GM23338 (cell line): ENCODE results near the gene MOCS3. TPM values are rescaled to one million over a fixed set of nuclear protein-coding genes. Genes with fewer than 3 reads are reported as not detected.

Experiments
- ATAC-seq: fragments of 200-7000 bp; cut with Tn5 transposase; 3 replicates; pipeline ENCODE4 v1.9.1; 2020
- DNase-seq: peaks from one replicate; pipeline ENCODE4 v3.0.0-alpha.2; 2015; ENCODE audit warnings: low spot score
- H2AFZ ChIP-seq: fragments of 200-600 bp; sonication (generic); 2 replicates; pipeline ENCODE4 v1.8.0; 2016; ENCODE audit warnings: antibody characterized with exemption, mild to moderate bottlenecking, moderate library complexity
- H3F3A ChIP-seq: fragments of 200-600 bp; sonication (generic); replicated peaks from 2 replicates; pipeline ENCODE4 v1.8.0; 2017; ENCODE audit warnings: antibody characterized with exemption, mixed run types, low read depth
- H3K27ac ChIP-seq: fragments of 200-600 bp; sonication (generic); 2 replicates; pipeline ENCODE4 v1.6.1; 2016; ENCODE audit warnings: low read depth
- H3K27me3 ChIP-seq: fragments of 200-600 bp; sonication (generic); 2 replicates; pipeline ENCODE4 v1.8.0; 2016; ENCODE audit warnings: mild to moderate bottlenecking, mixed run types, moderate library complexity; ENCODE audit not compliant: insufficient read depth
- H3K36me3 ChIP-seq: fragments of 200-600 bp; sonication (generic); 2 replicates; pipeline ENCODE4 v1.8.0; 2016; ENCODE audit warnings: mild to moderate bottlenecking; ENCODE audit not compliant: insufficient read depth
- H3K4me1 ChIP-seq: fragments of 200-600 bp; sonication (generic); 2 replicates; pipeline ENCODE4 v1.8.0; 2016; ENCODE audit warnings: mild to moderate bottlenecking, moderate library complexity; ENCODE audit not compliant: insufficient read depth
- H3K4me2 ChIP-seq: fragments of 200-600 bp; sonication (generic); 2 replicates; pipeline ENCODE4 v1.7.1; 2017; ENCODE audit warnings: mixed run types
- H3K4me3 ChIP-seq: fragments of 200-600 bp; sonication (generic); 2 replicates; pipeline ENCODE4 v1.6.1; 2016; ENCODE audit warnings: mixed run types
- H3K79me2 ChIP-seq: fragments of 200-600 bp; sonication (generic); replicated peaks from 2 replicates; pipeline ENCODE4 v1.8.0; 2017; ENCODE audit warnings: mild to moderate bottlenecking; ENCODE audit not compliant: insufficient read depth
- H3K9me2 ChIP-seq: fragments of 200-600 bp; sonication (generic); 2 replicates; pipeline ENCODE4 v1.8.0; 2017; ENCODE audit not compliant: insufficient read depth
- H4K20me1 ChIP-seq: fragments of 200-600 bp; sonication (generic); replicated peaks from 2 replicates; pipeline ENCODE4 v1.8.0; 2017; ENCODE audit warnings: mild to moderate bottlenecking; ENCODE audit not compliant: insufficient read depth
- H3K27ac Mint-ChIP-seq: 2 replicates; pipeline ENCODE4 v1.8.0; 2020; ENCODE audit warnings: inconsistent platforms, mild to moderate bottlenecking, moderate library complexity, mixed read lengths
- H3K27me3 Mint-ChIP-seq: 3 replicates; pipeline ENCODE4 v1.8.0; 2022; ENCODE audit warnings: low read depth, mild to moderate bottlenecking, moderate library complexity, mixed read lengths, inconsistent platforms; ENCODE audit not compliant: insufficient read depth, poor library complexity
- H3K36me3 Mint-ChIP-seq: 3 replicates; pipeline ENCODE4 v1.8.0; 2021; ENCODE audit warnings: low read depth, mild to moderate bottlenecking, inconsistent platforms, moderate library complexity, mixed read lengths
- H3K4me1 Mint-ChIP-seq: 3 replicates; pipeline ENCODE4 v1.8.0; 2020; ENCODE audit warnings: mild to moderate bottlenecking, inconsistent platforms, mixed read lengths
- H3K4me3 Mint-ChIP-seq: 3 replicates; pipeline ENCODE4 v1.8.0; 2021; ENCODE audit warnings: moderate library complexity, mild to moderate bottlenecking, inconsistent platforms, mixed read lengths
- H3K9me3 Mint-ChIP-seq: 3 replicates; pipeline ENCODE4 v1.8.0; 2020; ENCODE audit warnings: moderate library complexity, mild to moderate bottlenecking, inconsistent platforms, mixed read lengths
- CREB1 ChIP-seq: fragments of 250-450 bp; sonication (Bioruptor Pico); IDR thresholded peaks from 2 replicates; pipeline ENCODE4 v1.5.0; 2020; ENCODE audit warnings: low read depth, mild to moderate bottlenecking, moderate library complexity
- CTCF ChIP-seq, 2 experiments: fragments of 200-600 bp in 1 of 2; sonication (generic) in 1 of 2; conservative IDR thresholded peaks; 2 replicates each; pipeline versions ENCODE4 v1.5.1 to v1.6.1; 2016 to 2017; ENCODE audit warnings: antibody characterized with exemption in 2 of 2, low read depth in 2 of 2, mild to moderate bottlenecking in 2 of 2, moderate library complexity in 1 of 2
- ETS1 ChIP-seq: IDR thresholded peaks from 2 replicates; pipeline ENCODE4 v1.6.1; 2016; ENCODE audit warnings: antibody characterized with exemption
- EZH2 ChIP-seq: fragments of 200-600 bp; sonication (generic); IDR thresholded peaks from one replicate; pipeline ENCODE4 v1.8.0; 2017; ENCODE audit warnings: antibody characterized with exemption, mild to moderate bottlenecking, low read depth; ENCODE audit not compliant: unreplicated experiment
- EZH2phosphoT487 ChIP-seq: fragments of 200-600 bp; sonication (generic); IDR thresholded peaks from one replicate; pipeline ENCODE4 v1.8.1; 2018; ENCODE audit warnings: antibody characterized with exemption; ENCODE audit not compliant: unreplicated experiment
- JUNB ChIP-seq: IDR thresholded peaks from one replicate; pipeline ENCODE4 v1.6.1; 2016; ENCODE audit warnings: antibody characterized with exemption; ENCODE audit not compliant: unreplicated experiment
- NANOG ChIP-seq: IDR thresholded peaks from 2 replicates; pipeline ENCODE4 v1.6.1; 2016; ENCODE audit warnings: antibody characterized with exemption, borderline replicate concordance
- POLR2AphosphoS5 ChIP-seq: IDR thresholded peaks from 2 replicates; pipeline ENCODE4 v1.6.1; 2016; ENCODE audit warnings: antibody characterized with exemption, low read depth
- REST ChIP-seq: IDR thresholded peaks from one replicate; pipeline ENCODE4 v1.6.1; 2018; ENCODE audit warnings: antibody characterized with exemption; ENCODE audit not compliant: unreplicated experiment
- ZNF114 ChIP-seq: fragments of 250-450 bp; sonication (Bioruptor Pico); IDR thresholded peaks from 2 replicates; pipeline ENCODE4 v1.5.0; 2020; ENCODE audit warnings: mild to moderate bottlenecking, moderate library complexity
- ZNF331 ChIP-seq: fragments of 250-450 bp; sonication (Bioruptor Pico); IDR thresholded peaks from 2 replicates; pipeline ENCODE4 v1.5.0; 2020; ENCODE audit warnings: low read depth, mild to moderate bottlenecking, moderate library complexity
- polyA plus RNA-seq: library from polyadenylated mRNA; unstranded; fragments of >200 nt; fragmentation: Nextera tagmentation; extraction: Ambion mirVana; gene quantifications from 2 replicates; pipeline ENCODE4 v1.2.1, GENCODE V29; 2016
- total RNA-seq: library from RNA; depleted of rRNA; stranded (reverse); fragments of >200 nt; shearing (Covaris generic); gene quantifications from 2 replicates; pipeline ENCODE4 v1.2.3, GENCODE V29; 2014

The MOCS3 gene
- total and polyA plus RNA-seq, 2 experiments from 2014 or later = 2.2 to 9.1 TPM

- Mint-ChIP-seq H3K36me3 (no peaks in the 10 kb centered on the region), H3K4me1 (peaks cover 25% of the 10 kb centered on the region), H3K27me3 (peaks cover 7% of the 10 kb centered on the region), H3K9me3 (no peaks in the 10 kb centered on the region; the same call in 1 of the 3 replicates), H3K4me3 (no peak overlapping the region), H3K27ac (no peak overlapping the region)
- no peaks in the 10 kb centered on the region for H3K27me3 ChIP-seq
- H3K79me2 ChIP-seq = no peaks in the 10 kb centered on the region
- no peak overlapping the region; the same call in 1 of the 2 replicates for H2AFZ ChIP-seq
- H3K36me3 ChIP-seq = no peaks in the 10 kb centered on the region
- no peaks in the 10 kb centered on the region for H3K9me2 ChIP-seq
- TF ChIP-seq CTCF (conservative IDR thresholded peaks at IDR 0.05; ENCODE audit: low read depth in 2 of 2) (peak; percentile 91 to 95), POLR2AphosphoS5 (no peak)
- H3K27ac ChIP-seq = no peak overlapping the region
- no peaks in the 10 kb centered on the region for H4K20me1 ChIP-seq
- no peak overlapping the region for H3K4me2 ChIP-seq
- H3K4me3 ChIP-seq = no peak overlapping the region
- H3F3A ChIP-seq = 0 out of 2 replicates have a peak, but pooled peaks cover 3% of the 10 kb centered on the region
- peaks cover 12% of the 10 kb centered on the region; the same call in 1 of the 2 replicates for H3K4me1 ChIP-seq
- peak; percentile 76 for ATAC-seq
- DNase-seq = peak; percentile 95
Observed at GRCh38 chr20:50987493-50988210, 29.0 kb downstream of the MOCS3 start.

GRCh38 chr20:50991076-50991475 is 32.5 kb downstream of the MOCS3 start:
- Mint-ChIP-seq H3K9me3 (peaks cover 6% of the 10 kb centered on the region; the same call in 2 of the 3 replicates), H3K36me3 (no peaks in the 10 kb centered on the region), H3K4me1 (peaks cover 32% of the 10 kb centered on the region), H3K27ac (peak overlapping the region; percentile 67; the same call in 1 of the 2 replicates), H3K4me3 (no peak overlapping the region), H3K27me3 (peaks cover 18% of the 10 kb centered on the region)
- Histone ChIP-seq H3K27ac (peak overlapping the region; percentile 86; the same call in 1 of the 2 replicates), H3K9me2 (no peaks in the 10 kb centered on the region), H3K4me3 (no peak overlapping the region), H3K4me1 (peaks cover 12% of the 10 kb centered on the region; the same call in 1 of the 2 replicates), H3K27me3 (no peaks in the 10 kb centered on the region), H3K36me3 (no peaks in the 10 kb centered on the region), H3K79me2 (no peaks in the 10 kb centered on the region), H4K20me1 (no peaks in the 10 kb centered on the region), H3K4me2 (peak overlapping the region; percentile 34; the same call in 1 of the 2 replicates), H3F3A (0 out of 2 replicates have a peak, but pooled peaks cover 3% of the 10 kb centered on the region), H2AFZ (peak overlapping the region; percentile 33; the same call in 1 of the 2 replicates)
- ATAC-seq = no peak
- DNase-seq = no peak
- TF ChIP-seq CREB1 (CRISPR knock-in tag) (no peak), ZNF114 (CRISPR knock-in tag) (no peak), ZNF331 (CRISPR knock-in tag) (no peak), EZH2 (no peak), CTCF (conservative IDR thresholded peaks at IDR 0.05; ENCODE audit: low read depth in 2 of 2) (no peak), JUNB (no peak), NANOG (no peak), EZH2phosphoT487 (no peak), POLR2AphosphoS5 (no peak), ETS1 (no peak), REST (no peak)
